GM12873 (cell line): ENCODE measurements around the gene GABARAP.

Source experiments
- TF ChIP-seq, protein P1 (sequence below): IDR thresholded peaks from 2 replicates; pipeline ENCODE4 v1.5.1; 2012; ENCODE audit warnings: low read depth, mild to moderate bottlenecking, moderate library complexity, low read length, control low read depth; ENCODE audit not compliant: insufficient read depth; ENCODE audit errors: missing control alignments

Gene GABARAP

DNA sequence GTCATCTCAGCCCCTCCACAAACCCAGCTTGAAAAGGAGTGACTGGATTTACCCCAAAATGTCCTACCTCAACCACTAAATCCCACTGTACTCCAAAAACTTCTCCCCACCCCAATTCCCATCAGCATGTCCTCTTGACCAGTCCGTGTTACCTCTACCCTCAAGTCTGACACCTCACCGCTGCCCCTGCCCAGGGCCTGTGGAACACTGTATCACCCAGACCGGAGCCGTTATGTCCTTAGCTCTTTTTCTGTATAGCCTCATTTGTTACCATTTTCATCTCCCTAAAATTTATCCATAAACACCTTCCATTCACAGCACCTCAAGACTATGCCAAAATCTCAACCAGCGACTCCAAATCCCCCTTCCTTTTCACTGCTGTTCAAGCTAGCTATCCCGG is 5.4 kb downstream of the GABARAP start:
- TF ChIP-seq, protein P1, sequence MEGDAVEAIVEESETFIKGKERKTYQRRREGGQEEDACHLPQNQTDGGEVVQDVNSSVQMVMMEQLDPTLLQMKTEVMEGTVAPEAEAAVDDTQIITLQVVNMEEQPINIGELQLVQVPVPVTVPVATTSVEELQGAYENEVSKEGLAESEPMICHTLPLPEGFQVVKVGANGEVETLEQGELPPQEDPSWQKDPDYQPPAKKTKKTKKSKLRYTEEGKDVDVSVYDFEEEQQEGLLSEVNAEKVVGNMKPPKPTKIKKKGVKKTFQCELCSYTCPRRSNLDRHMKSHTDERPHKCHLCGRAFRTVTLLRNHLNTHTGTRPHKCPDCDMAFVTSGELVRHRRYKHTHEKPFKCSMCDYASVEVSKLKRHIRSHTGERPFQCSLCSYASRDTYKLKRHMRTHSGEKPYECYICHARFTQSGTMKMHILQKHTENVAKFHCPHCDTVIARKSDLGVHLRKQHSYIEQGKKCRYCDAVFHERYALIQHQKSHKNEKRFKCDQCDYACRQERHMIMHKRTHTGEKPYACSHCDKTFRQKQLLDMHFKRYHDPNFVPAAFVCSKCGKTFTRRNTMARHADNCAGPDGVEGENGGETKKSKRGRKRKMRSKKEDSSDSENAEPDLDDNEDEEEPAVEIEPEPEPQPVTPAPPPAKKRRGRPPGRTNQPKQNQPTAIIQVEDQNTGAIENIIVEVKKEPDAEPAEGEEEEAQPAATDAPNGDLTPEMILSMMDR = no peak

DNA sequence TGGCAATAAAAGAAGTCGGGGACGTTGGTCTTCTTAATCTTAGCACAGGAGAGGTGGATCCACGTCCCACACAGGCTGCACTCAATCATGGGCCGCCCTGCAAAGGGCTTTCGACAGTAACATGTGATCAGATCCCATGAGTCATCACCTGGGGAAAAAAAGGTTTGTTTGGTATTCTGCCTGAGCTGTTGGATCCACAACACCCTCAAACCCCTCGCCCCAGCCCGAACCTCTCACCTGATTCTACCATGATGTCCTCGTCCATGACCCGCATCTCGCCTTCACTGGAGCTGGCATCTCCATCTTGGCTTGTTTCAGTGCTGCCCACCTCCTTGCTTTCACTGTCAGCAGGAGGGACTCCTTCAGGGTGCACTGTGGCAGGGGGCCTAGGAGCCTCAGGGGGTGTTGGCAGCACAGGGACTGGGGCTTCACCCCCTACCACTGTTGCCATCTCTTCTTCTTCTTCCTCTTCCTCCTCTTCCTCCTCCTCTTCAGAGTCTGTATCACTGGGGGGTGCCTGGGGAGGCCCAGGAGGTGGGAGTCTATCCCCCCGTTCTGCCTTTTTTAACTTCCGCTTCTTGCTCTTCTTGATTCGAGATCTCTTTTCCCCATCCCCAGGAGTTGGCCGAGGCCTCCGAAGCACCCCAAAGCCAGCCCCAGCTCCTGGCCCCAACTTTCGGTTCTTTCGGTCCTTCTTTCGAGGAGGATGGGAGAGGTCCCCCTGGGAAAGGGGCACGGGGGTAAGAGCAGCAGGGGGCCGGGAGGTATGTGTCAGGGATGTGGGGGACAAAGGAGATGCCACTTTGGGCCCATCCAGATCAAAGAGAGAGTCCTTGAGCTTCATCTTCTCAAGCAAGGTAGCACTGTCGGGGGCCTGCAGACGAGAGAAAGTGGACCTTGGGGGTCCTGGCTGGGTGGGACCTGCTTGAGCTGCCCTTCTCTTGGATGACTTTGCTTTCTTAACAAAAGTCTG is 6.3 kb downstream of the GABARAP start:
- TF ChIP-seq, protein P1 = no peak

DNA sequence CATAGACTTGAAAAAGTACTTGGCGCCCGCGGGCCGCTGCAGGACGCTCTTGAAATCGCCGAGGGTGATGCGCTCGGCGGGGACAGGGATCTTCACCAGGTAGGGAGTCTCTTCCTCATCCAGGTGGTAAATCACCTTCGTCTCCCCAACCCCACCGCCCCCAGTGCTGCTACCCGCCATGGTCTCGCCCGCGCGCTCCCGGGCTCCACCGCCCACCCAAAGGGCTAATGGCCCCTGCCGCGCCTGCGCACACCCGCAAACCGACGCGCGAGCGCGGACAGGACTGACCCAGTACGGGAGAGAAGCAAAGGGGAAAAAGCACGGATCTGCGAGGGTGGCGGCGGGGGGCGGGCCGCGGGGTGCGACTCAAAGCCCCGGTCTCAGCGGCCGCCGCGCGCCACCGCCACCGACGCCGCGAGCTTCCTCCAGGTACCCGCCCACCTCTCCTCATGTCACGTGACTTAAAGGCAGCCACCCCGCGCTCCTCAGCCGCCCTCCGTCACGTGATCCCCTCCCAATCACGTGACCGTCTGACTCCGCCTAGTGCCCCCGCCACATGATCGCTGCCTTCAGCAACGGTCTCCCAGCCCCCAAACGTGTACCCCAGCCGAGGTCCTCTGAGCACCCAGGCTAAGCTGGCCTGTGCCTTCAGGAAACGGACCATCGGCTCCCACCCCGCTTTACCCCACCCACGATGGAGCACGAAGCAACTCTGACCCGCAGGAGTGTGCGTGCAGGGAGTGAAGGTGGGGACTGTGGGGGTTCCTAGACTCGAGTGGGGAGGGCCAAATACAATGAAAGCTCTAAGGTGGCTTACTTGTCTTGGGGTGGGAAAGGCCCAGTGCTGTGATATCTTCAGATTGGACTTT is 7.9 kb downstream of the GABARAP start, which contains the start of gene DVL2:
Gene DVL2 (minus strand): TSS at position 435 of the 869 bp plus-strand sequence. CDS start 255 bp downstream, at position 180.
- TF ChIP-seq, protein P1 = no peak

DNA sequence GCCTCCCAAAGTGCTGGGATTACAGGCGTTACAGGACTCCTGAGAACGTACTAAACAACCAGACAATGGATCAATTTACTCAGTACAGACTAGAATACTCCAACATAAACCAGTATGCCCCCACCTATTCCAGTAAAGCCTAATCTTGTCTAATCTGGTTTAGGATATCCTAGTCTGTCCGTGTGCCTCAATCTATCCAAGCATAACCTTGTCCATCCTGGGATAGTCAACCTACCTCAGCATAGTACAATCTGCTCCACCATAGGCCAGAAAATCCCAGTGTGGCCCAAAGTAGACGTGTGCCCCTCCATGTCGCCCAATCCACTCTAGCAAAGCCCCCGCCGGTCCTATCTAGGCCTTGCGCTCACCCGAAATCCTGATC is 8.6 kb downstream of the GABARAP start:
- TF ChIP-seq, protein P1 = no peak

DNA sequence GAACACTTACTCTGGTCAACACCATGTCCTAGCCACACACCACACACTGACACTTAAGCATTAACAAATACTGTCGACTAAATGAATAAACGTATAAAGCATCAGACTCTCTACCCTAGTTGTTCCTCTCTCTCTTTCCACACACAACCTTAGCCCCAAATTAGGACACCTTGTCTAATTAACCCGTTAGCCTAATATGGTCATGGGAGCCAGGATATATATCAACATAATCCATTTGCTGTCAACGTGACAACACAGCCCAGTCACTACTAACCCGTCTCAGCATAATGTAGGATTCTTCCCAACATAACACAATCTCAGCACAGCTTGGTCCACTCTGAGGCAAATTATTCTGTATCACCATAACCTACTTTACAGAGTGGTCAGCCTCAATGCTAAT is 10.1 kb downstream of the GABARAP start:
- TF ChIP-seq, protein P1 = no peak

DNA sequence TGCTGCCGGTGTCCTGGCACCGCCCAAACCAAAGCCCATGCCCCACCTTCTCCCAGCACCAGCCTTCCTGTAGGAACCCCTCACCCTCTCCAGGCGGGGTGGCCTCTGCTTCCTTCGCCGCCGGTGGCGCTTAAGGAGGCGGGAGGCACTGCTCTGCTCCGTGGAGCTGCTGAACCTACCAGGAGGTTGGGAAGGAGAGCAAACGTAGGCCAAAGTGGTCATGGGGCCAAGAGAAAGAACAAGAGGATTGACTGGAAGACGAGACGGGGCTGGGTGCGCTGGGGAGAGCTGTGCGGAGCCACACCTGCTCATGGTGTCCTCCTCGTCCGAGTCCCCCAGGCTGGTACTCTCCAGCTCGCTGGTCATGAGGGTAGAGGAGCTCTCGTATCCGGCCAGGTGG is 12.7 kb downstream of the GABARAP start:
- TF ChIP-seq, protein P1 = no peak

DNA sequence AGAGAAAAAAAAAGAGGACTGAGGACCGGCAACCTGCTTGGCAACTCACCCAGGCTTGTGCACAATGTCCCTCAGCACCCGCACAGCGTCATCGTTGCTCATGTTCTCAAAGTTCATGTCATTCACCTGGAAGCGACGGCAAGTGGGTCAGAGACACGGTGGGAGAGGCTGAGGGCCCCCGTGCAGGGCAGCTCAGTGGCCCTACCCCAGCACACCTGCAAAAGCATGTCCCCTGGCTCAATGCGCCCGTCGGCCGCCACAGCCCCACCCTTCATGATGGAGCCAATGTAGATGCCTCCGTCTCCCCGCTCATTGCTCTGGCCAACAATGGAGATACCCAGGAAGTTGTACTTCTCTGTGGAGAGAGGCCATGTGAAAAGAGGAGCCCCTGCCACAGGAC is 13.3 kb downstream of the GABARAP start:
- TF ChIP-seq, protein P1 = no peak
